ENCODE data around the gene THAP8. TPM values are rescaled to one million over a fixed set of nuclear protein-coding genes. Genes with fewer than 3 reads are reported as not detected.

Gene THAP8
- total RNA-seq, 1 experiment from 2014 or later = 3.2 TPM

- TF ChIP-seq CTCF (IDR thresholded peaks at IDR 0.05; ENCODE audit: unreplicated experiment) = no peak
- peaks cover 20% of the 10 kb centered on the region for H3K36me3 Mint-ChIP-seq (ENCODE audit: insufficient read depth, unreplicated experiment)
- H3K4me3 Mint-ChIP-seq (ENCODE audit: low read depth, unreplicated experiment) = no peak overlapping the region
- DNase-seq = no peak
- H3K4me1 Mint-ChIP-seq (ENCODE audit: low read depth, unreplicated experiment) = no peaks in the 10 kb centered on the region
- intact Hi-C loops (cut with micrococcal nuclease; ENCODE audit: unreplicated experiment) = no loop called here
- H3K27ac Mint-ChIP-seq (ENCODE audit: unreplicated experiment) = no peak overlapping the region
- BruUV-seq (replicated peaks) = no TSS peak
- H3K27me3 Mint-ChIP-seq (ENCODE audit: unreplicated experiment) = no peaks in the 10 kb centered on the region
- CTCF ChIA-PET = interaction anchor here (1.1 kb wide), 1 partner anchor 28 kb away, joined by 3 read pairs; no protein-coding TSS in a partner anchor
- H3K9me3 Mint-ChIP-seq (ENCODE audit: low read depth, unreplicated experiment) = no peaks in the 10 kb centered on the region
Observed at GRCh38 chr19:36084231-36085009, 30.3 kb upstream of the THAP8 start.

GRCh38 chr19:36082916-36083315 is 28.8 kb upstream of the THAP8 start:
- TF ChIP-seq CTCF (IDR thresholded peaks at IDR 0.05; ENCODE audit: unreplicated experiment) = no peak
- Mint-ChIP-seq H3K27me3 (ENCODE audit: unreplicated experiment) (no peaks in the 10 kb centered on the region), H3K27ac (ENCODE audit: unreplicated experiment) (no peak overlapping the region), H3K36me3 (ENCODE audit: insufficient read depth, unreplicated experiment) (peaks cover 12% of the 10 kb centered on the region), H3K4me3 (ENCODE audit: low read depth, unreplicated experiment) (no peak overlapping the region), H3K4me1 (ENCODE audit: low read depth, unreplicated experiment) (no peaks in the 10 kb centered on the region), H3K9me3 (ENCODE audit: low read depth, unreplicated experiment) (no peaks in the 10 kb centered on the region)
- CTCF ChIA-PET = no interaction called here
- intact Hi-C loops (cut with micrococcal nuclease; ENCODE audit: unreplicated experiment) = no loop called here
- no peak for DNase-seq
- no TSS peak for BruUV-seq (replicated peaks)

GRCh38 chr19:36081894-36082293 is 27.8 kb upstream of the THAP8 start:
- BruUV-seq (replicated peaks) = no TSS peak
- H3K27me3 Mint-ChIP-seq (ENCODE audit: unreplicated experiment) = no peaks in the 10 kb centered on the region
- intact Hi-C loops (cut with micrococcal nuclease; ENCODE audit: unreplicated experiment) = no loop called here
- H3K4me3 Mint-ChIP-seq (ENCODE audit: low read depth, unreplicated experiment) = no peak overlapping the region
- H3K4me1 Mint-ChIP-seq (ENCODE audit: low read depth, unreplicated experiment) = no peaks in the 10 kb centered on the region
- no peak overlapping the region for H3K27ac Mint-ChIP-seq (ENCODE audit: unreplicated experiment)
- no peak for DNase-seq
- TF ChIP-seq CTCF (IDR thresholded peaks at IDR 0.05; ENCODE audit: unreplicated experiment) = no peak
- peaks cover 14% of the 10 kb centered on the region for H3K36me3 Mint-ChIP-seq (ENCODE audit: insufficient read depth, unreplicated experiment)
- no peaks in the 10 kb centered on the region for H3K9me3 Mint-ChIP-seq (ENCODE audit: low read depth, unreplicated experiment)
- CTCF ChIA-PET = no interaction called here

- CTCF ChIA-PET = no interaction called here
- no peak overlapping the region for H3K4me3 Mint-ChIP-seq (ENCODE audit: low read depth, unreplicated experiment)
- no peak for DNase-seq
- no TSS peak for BruUV-seq (replicated peaks)
- no peak for TF ChIP-seq CTCF (IDR thresholded peaks at IDR 0.05; ENCODE audit: unreplicated experiment)
- intact Hi-C loops (cut with micrococcal nuclease; ENCODE audit: unreplicated experiment) = no loop called here
- no peaks in the 10 kb centered on the region for H3K9me3 Mint-ChIP-seq (ENCODE audit: low read depth, unreplicated experiment)
- no peaks in the 10 kb centered on the region for H3K27me3 Mint-ChIP-seq (ENCODE audit: unreplicated experiment)
- H3K4me1 Mint-ChIP-seq (ENCODE audit: low read depth, unreplicated experiment) = no peaks in the 10 kb centered on the region
- no peak overlapping the region for H3K27ac Mint-ChIP-seq (ENCODE audit: unreplicated experiment)
- peaks cover 13% of the 10 kb centered on the region for H3K36me3 Mint-ChIP-seq (ENCODE audit: insufficient read depth, unreplicated experiment)
Observed at GRCh38 chr19:36081385-36081784, 27.3 kb upstream of the THAP8 start.

All from Calu3 (cell line).